K562 (cell line): ENCODE results near the gene C1orf74. TPM values are rescaled to one million over a fixed set of nuclear protein-coding genes. Genes with fewer than 3 reads are reported as not detected.
A peak's percentile ranks its signal among the peaks of the same experiment; 100 is the strongest.

ENCODE experiments used
- CBX3 ChIP-seq, 2 experiments: IDR thresholded peaks; 1 replicate in 1 of 2; 2 replicates in 1 of 2; pipeline ENCODE4 v1.6.1; 2012; ENCODE audit warnings: inconsistent platforms in 2 of 2, low read length in 2 of 2, borderline replicate concordance in 1 of 2, control low read depth in 1 of 2
- EHMT2 ChIP-seq: fragments of 450-650 bp; IDR thresholded peaks from 2 replicates; pipeline ENCODE4 v1.6.1; 2018; ENCODE audit warnings: antibody characterized with exemption
- FOS ChIP-seq: IDR thresholded peaks from 3 replicates; pipeline ENCODE4 v1.6.1; 2011; ENCODE audit not compliant: insufficient read length; ENCODE audit errors: extremely low read depth
- FUS ChIP-seq: fragments of 200-400 bp; formaldehyde crosslinking; optimal IDR thresholded peaks from 2 replicates; pipeline ENCODE3; 2017; ENCODE audit warnings: low read depth, low read length
- HEY1 ChIP-seq: fragments of 250-450 bp; sonication (Bioruptor Pico); IDR thresholded peaks from 2 replicates; pipeline ENCODE4 v1.5.0; 2020; ENCODE audit warnings: mild to moderate bottlenecking, moderate library complexity, borderline replicate concordance
- KAT8 ChIP-seq: fragments of 450-650 bp; IDR thresholded peaks from 2 replicates; pipeline ENCODE4 v1.6.1; 2016; ENCODE audit warnings: low read depth, mild to moderate bottlenecking
- NCOA1 ChIP-seq: fragments of 450-650 bp; IDR thresholded peaks from 2 replicates; pipeline ENCODE4 v1.6.1; 2016; ENCODE audit warnings: low read depth
- NCOA6 ChIP-seq: fragments of 450-650 bp; IDR thresholded peaks from 2 replicates; pipeline ENCODE4 v1.6.1; 2017; ENCODE audit warnings: mild to moderate bottlenecking
- NR4A1 ChIP-seq, 2 experiments: fragments of 250-450 bp in 1 of 2; fragments of 450-650 bp in 1 of 2; sonication (Bioruptor Pico) in 1 of 2; IDR thresholded peaks; 2 replicates each; pipeline versions ENCODE4 v1.4.0 to v1.6.1; 2016 to 2020; ENCODE audit warnings: mild to moderate bottlenecking in 2 of 2, missing compliant biosample characterization in 1 of 2, missing genetic modification characterization in 1 of 2, moderate library complexity in 1 of 2
- OTX1 ChIP-seq: fragments of 450-650 bp; formaldehyde crosslinking; IDR thresholded peaks from 2 replicates; pipeline ENCODE4 v1.4.0; 2022; ENCODE audit warnings: mild to moderate bottlenecking
- SIX5 ChIP-seq, 2 experiments: IDR thresholded peaks; 2 replicates each; pipeline ENCODE4 v1.6.1; 2011; ENCODE audit warnings: low read length in 2 of 2, borderline replicate concordance in 1 of 2, low read depth in 1 of 2, mild to moderate bottlenecking in 1 of 2, moderate library complexity in 1 of 2; ENCODE audit not compliant: insufficient read depth in 1 of 2
- SNIP1 ChIP-seq: fragments of 450-650 bp; IDR thresholded peaks from 2 replicates; pipeline ENCODE4 v1.7.1; 2017; ENCODE audit warnings: low read depth, mild to moderate bottlenecking
- ZKSCAN1 ChIP-seq: fragments of 150-350 bp; IDR thresholded peaks from 2 replicates; pipeline ENCODE4 v1.6.1; 2016; ENCODE audit warnings: low read depth, low read length
- ZNF140 ChIP-seq: fragments of 250-450 bp; sonication (Bioruptor Pico); IDR thresholded peaks from 2 replicates; pipeline ENCODE4 v1.8.0; 2021; ENCODE audit warnings: moderate library complexity, mild to moderate bottlenecking, inconsistent platforms
- ZNF197 ChIP-seq: fragments of 200-800 bp; sonication (Bioruptor generic); IDR thresholded peaks from 2 replicates; pipeline ENCODE4 v1.6.1; 2016; ENCODE audit warnings: low read depth, missing genetic modification characterization, missing compliant biosample characterization
- ZNF668 ChIP-seq: fragments of 250-450 bp; sonication (Bioruptor Pico); IDR thresholded peaks from 2 replicates; pipeline ENCODE4 v1.8.0; 2022; ENCODE audit warnings: mild to moderate bottlenecking, inconsistent platforms
- polyA plus RNA-seq, 8 experiments: library from polyadenylated mRNA; depleted of rRNA in 4 of 8; stranded (reverse) in 5 of 8; unstranded in 3 of 8; fragments of >200 nt; fragmentation: Nextera tagmentation in 2 of 8; fragmentation: Illumina TruSeq in 1 of 8; extraction: Ambion mirVana in 2 of 8; extraction: Trizol in 1 of 8; gene quantifications; 2 replicates each; pipeline versions ENCODE4 v1.2.1 to v1.2.3, GENCODE V29; 2011 to 2014; ENCODE audit warnings: inconsistent platforms in 1 of 8, missing spikeins in 1 of 8
- total RNA-seq, 7 experiments: library from RNA; depleted of rRNA in 6 of 7; stranded (reverse); fragments of >200 nt in 6 of 7; fragmentation: Illumina TruSeq in 2 of 7; extraction: Trizol in 2 of 7; gene quantifications; 2 replicates each; pipeline versions ENCODE4 v1.2.1 to v1.2.3, GENCODE V29; 2011 to 2021; ENCODE audit warnings: low replicate concordance in 1 of 7
- TF ChIP-seq, protein P1 (sequence below): fragments of 450-650 bp; IDR thresholded peaks from 2 replicates; pipeline ENCODE4 v1.6.1; 2018; ENCODE audit not compliant: partially characterized antibody
- TF ChIP-seq, protein P2 (sequence below): fragments of 250-450 bp; sonication (Bioruptor Pico); IDR thresholded peaks from 2 replicates; pipeline ENCODE4 v1.5.0; 2021
- TF ChIP-seq, protein P3 (sequence below): IDR thresholded peaks from 2 replicates; pipeline ENCODE4 v1.6.1; 2011; ENCODE audit warnings: borderline replicate concordance, low read depth, mild to moderate bottlenecking, moderate library complexity, low read length; ENCODE audit not compliant: insufficient read depth, poor library complexity, severe bottlenecking
- TF ChIP-seq, protein P4 (sequence below): sonication (generic); IDR thresholded peaks from 2 replicates; pipeline ENCODE4 v1.6.1; 2016

Gene C1orf74
- total and polyA plus RNA-seq, 9 of the 15 experiments (the other 6 are each of a cell fraction or from before 2014, with no cell fraction given), result 4.0 to 7.6 (median 5.7) TPM

DNA sequence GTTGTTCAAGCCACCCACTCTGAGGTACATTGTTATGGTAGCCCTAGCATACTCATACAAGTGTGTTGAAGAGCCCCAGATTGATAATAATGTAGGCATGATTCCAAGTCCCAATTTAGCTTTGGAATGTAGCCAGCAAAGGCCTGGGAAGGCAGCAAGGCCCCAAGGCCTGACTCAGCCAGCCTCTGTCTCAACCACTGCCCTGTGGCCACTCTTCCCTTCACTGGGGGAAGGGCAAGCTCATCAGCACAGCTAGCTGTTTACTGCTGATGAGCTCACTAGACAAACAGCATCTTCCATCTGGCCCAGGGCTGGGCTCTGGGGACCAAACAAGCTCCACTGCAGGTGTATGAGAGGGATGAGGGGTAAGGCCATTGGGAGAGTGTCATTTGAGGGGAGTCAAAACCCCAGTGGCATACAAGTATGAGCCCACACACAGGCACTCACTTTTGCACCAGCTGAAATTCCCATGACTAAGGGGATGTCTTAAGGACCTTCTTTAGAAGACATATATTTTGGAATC is 23.8 kb upstream of the C1orf74 start (continued):
- TF ChIP-seq, protein P1, sequence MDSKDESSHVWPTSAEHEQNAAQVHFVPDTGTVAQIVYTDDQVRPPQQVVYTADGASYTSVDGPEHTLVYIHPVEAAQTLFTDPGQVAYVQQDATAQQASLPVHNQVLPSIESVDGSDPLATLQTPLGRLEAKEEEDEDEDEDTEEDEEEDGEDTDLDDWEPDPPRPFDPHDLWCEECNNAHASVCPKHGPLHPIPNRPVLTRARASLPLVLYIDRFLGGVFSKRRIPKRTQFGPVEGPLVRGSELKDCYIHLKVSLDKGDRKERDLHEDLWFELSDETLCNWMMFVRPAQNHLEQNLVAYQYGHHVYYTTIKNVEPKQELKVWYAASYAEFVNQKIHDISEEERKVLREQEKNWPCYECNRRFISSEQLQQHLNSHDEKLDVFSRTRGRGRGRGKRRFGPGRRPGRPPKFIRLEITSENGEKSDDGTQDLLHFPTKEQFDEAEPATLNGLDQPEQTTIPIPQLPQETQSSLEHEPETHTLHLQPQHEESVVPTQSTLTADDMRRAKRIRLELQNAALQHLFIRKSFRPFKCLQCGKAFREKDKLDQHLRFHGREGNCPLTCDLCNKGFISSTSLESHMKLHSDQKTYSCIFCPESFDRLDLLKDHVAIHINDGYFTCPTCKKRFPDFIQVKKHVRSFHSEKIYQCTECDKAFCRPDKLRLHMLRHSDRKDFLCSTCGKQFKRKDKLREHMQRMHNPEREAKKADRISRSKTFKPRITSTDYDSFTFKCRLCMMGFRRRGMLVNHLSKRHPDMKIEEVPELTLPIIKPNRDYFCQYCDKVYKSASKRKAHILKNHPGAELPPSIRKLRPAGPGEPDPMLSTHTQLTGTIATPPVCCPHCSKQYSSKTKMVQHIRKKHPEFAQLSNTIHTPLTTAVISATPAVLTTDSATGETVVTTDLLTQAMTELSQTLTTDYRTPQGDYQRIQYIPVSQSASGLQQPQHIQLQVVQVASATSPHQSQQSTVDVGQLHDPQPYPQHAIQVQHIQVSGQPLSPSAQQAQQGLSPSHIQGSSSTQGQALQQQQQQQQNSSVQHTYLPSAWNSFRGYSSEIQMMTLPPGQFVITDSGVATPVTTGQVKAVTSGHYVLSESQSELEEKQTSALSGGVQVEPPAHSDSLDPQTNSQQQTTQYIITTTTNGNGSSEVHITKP, result no peak
- TF ChIP-seq OTX1 (CRISPR knock-in tag) (0 out of 2 replicates have a peak, but pooled peaks have one; percentile 28), NR4A1 (CRISPR knock-in tag; IDR thresholded peaks at IDR 0.05) (no peak), NR4A1 (tag; IDR thresholded peaks at IDR 0.05) (no peak), ZNF140 (CRISPR knock-in tag) (no peak), NCOA6 (no peak), ZKSCAN1 (no peak), SNIP1 (no peak), ZNF197 (CRISPR knock-in tag) (no peak), HEY1 (CRISPR knock-in tag) (no peak), SIX5 (IDR thresholded peaks at IDR 0.05; ENCODE audit: borderline replicate concordance in 1 of 2, insufficient read depth in 1 of 2, low read depth in 1 of 2, low read length in 2 of 2) (no peak), FOS (no peak), CBX3 (IDR thresholded peaks at IDR 0.05; ENCODE audit: borderline replicate concordance in 1 of 2, low read length in 2 of 2) (peak in 1 of 2 experiments; percentile 65; a peak in 1 of 3 replicates), NCOA1 (no peak), ZNF668 (CRISPR knock-in tag) (no peak), KAT8 (no peak), FUS (no peak), EHMT2 (peak; percentile 42; the same call in 1 of the 2 replicates)
- TF ChIP-seq, protein P2, sequence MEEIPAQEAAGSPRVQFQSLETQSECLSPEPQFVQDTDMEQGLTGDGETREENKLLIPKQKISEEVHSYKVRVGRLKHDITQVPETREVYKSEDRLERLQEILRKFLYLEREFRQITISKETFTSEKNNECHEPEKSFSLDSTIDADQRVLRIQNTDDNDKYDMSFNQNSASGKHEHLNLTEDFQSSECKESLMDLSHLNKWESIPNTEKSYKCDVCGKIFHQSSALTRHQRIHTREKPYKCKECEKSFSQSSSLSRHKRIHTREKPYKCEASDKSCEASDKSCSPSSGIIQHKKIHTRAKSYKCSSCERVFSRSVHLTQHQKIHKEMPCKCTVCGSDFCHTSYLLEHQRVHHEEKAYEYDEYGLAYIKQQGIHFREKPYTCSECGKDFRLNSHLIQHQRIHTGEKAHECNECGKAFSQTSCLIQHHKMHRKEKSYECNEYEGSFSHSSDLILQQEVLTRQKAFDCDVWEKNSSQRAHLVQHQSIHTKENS (CRISPR knock-in tag), result no peak
- TF ChIP-seq, protein P3, sequence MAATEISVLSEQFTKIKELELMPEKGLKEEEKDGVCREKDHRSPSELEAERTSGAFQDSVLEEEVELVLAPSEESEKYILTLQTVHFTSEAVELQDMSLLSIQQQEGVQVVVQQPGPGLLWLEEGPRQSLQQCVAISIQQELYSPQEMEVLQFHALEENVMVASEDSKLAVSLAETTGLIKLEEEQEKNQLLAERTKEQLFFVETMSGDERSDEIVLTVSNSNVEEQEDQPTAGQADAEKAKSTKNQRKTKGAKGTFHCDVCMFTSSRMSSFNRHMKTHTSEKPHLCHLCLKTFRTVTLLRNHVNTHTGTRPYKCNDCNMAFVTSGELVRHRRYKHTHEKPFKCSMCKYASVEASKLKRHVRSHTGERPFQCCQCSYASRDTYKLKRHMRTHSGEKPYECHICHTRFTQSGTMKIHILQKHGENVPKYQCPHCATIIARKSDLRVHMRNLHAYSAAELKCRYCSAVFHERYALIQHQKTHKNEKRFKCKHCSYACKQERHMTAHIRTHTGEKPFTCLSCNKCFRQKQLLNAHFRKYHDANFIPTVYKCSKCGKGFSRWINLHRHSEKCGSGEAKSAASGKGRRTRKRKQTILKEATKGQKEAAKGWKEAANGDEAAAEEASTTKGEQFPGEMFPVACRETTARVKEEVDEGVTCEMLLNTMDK, result no peak
- TF ChIP-seq, protein P4, sequence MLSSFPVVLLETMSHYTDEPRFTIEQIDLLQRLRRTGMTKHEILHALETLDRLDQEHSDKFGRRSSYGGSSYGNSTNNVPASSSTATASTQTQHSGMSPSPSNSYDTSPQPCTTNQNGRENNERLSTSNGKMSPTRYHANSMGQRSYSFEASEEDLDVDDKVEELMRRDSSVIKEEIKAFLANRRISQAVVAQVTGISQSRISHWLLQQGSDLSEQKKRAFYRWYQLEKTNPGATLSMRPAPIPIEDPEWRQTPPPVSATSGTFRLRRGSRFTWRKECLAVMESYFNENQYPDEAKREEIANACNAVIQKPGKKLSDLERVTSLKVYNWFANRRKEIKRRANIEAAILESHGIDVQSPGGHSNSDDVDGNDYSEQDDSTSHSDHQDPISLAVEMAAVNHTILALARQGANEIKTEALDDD, result peak; percentile 54; the same call in 1 of the 2 replicates
